ENCODE results near the gene DMXL1.
A peak's percentile ranks its signal among the peaks of the same experiment; 100 is the strongest.

The DMXL1 gene

DNA sequence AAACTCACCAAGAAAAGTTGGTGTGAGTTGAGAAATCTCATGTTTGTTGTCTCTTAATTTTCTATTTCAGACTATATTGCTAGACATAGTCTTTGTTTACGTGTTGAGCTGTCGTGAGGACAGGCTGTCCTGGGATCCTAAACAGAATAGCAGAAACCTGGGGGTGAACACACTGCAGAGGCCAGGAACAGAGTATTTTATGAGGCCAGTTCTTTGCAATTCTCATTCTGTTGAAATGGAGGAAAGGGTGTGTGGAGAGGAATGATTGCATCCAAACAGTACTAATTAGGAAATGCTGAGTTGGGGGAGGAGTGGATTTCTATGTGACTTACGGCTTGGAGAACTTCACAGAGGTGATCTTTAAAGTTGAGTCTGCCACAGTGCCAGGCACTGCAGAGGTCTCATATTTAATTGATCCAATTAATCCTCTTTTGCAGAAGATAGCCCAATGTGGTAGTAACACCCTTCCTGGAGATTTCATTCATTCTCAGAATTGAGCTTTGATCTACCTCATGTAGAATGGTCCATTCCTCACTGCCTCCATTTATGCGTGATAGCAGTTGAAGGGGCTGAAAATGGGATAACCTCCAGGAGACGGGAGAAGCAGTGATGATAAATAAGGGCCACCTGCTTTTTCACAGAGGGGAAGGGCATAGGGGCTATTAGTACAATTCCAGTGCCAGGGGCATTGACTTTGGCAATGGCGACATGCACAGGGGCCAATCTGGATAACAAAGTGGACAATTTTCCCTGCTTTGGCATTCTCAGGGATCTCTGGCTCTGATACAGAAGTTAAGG, 200.3 kb downstream of the DMXL1 start:
- no peaks in the 10 kb centered on the region for H3K9me3 Mint-ChIP-seq
- peaks cover 75% of the 10 kb centered on the region for H3K4me1 Mint-ChIP-seq (ENCODE audit: low read depth)
- H3K27ac Mint-ChIP-seq, result peak overlapping the region; percentile 82
- H3K4me3 Mint-ChIP-seq, result peak overlapping the region; percentile 84
- peaks cover 22% of the 10 kb centered on the region for H3K36me3 Mint-ChIP-seq (ENCODE audit: low read depth)
- H3K27me3 Mint-ChIP-seq (ENCODE audit: low read depth), result no peaks in the 10 kb centered on the region

DNA sequence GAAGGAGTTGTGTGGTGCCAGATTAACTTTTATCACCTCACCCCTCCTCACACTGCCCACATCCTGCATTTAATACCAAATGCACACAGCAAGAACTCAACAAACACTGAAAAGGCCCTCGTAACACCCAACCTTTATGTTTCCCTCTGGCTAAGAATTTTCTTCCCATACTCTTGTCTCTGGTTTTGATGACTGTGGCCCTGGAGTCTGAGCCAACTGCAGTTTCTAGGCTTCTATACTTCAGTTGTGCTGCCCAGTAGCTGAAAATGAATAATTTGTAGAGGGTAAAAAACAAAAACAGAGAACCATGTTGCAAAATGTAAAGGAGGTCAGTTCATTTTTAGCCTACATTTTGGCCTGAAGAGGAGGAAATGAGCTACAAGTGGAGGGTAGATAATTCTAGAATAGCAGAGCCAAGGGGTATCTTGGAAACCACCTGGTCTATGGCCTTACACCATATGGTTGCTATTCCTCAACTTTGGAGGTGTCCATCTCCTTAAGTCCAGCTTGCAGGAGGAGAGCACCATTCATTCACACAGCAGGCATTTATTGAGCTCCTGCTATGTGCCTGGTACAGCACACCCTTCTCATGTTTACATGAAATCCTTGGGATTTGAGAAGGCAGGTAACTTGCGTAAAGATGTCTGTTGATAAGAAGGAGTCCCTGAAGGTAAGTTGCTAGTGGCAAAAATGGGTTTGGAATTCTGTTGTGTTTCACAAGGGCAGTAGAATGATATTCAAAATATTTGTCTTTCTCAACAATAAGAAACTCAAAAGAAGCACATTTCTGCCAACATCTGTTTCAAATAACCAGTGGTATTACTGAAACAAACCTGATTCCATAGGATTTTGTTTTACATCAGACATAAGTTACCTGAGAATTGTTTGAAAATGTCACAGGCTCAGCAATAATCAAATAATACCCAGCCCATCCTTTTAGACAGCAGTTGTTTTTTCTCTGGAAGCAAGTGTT, 201.2 kb downstream of the DMXL1 start:
- peaks cover 78% of the 10 kb centered on the region for H3K4me1 Mint-ChIP-seq (ENCODE audit: low read depth)
- peak overlapping the region; percentile 84 for H3K4me3 Mint-ChIP-seq
- H3K27me3 Mint-ChIP-seq (ENCODE audit: low read depth), result no peaks in the 10 kb centered on the region
- no peaks in the 10 kb centered on the region for H3K9me3 Mint-ChIP-seq
- H3K27ac Mint-ChIP-seq, result peak overlapping the region; percentile 93
- peaks cover 21% of the 10 kb centered on the region for H3K36me3 Mint-ChIP-seq (ENCODE audit: low read depth)

DNA sequence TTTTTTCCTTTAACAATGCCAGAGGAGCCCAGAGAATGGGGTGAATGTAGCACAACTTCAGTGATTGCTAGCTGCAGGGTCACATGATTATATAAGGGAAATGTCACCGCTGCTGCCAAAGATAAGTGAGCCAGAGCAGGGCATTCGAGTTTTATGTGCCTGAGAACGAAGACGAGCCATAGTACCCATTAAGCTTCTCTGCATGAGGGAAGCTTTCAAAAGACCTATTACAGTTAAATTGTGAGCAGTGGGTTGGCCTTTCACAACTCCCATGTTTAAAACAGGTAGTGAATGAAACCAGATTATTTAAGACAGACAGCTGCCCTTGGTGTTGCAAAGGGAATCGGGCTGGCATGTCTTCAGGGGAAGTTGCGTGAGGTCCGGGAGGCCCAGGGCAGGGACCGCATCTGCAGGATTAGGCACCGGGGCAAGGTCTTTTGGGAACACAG, 202.5 kb downstream of the DMXL1 start:
- H3K27me3 Mint-ChIP-seq (ENCODE audit: low read depth), result no peaks in the 10 kb centered on the region
- peak overlapping the region; percentile 93 for H3K27ac Mint-ChIP-seq
- H3K9me3 Mint-ChIP-seq, result no peaks in the 10 kb centered on the region
- peaks cover 80% of the 10 kb centered on the region for H3K4me1 Mint-ChIP-seq (ENCODE audit: low read depth)
- peak overlapping the region; percentile 79 for H3K4me3 Mint-ChIP-seq
- H3K36me3 Mint-ChIP-seq (ENCODE audit: low read depth), result peaks cover 24% of the 10 kb centered on the region

DNA sequence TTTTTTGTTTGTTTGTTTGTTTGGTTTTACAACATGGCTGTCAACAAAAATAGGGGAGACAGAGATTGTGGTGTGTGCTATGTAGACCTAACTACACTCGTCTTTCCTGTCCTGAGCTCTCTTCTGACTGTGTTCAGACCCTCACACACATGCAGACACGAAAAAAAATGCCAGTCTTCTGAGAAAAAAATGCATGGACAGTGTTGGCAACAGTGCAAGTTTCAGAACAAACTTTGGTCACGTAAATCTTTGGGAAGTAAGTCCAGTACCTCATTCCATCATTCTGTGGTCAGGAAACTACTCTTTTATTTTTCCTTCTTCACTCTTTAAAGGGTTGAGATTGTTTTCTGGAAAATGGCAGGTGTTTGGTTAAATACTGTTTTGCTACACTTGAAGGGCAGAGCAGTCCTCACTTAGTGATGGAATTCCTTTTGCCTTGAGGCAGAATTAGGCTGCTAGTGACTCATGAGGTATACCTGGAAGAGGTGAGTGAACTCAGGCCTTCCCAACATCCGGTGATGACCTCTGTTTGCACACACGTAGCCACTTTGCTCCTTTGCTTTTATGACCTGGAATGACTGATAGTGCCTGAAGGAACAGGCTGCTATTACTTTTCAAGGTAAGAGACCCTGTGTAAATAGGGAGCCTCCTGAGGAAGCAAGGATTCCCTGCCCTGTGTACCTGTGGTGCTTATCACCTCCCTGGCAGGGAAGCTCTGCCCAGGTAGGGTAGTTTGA, 203.3 kb downstream of the DMXL1 start:
- H3K9me3 Mint-ChIP-seq, result no peaks in the 10 kb centered on the region
- peaks cover 88% of the 10 kb centered on the region for H3K4me1 Mint-ChIP-seq (ENCODE audit: low read depth)
- peak overlapping the region; percentile 93 for H3K27ac Mint-ChIP-seq
- H3K27me3 Mint-ChIP-seq (ENCODE audit: low read depth), result no peaks in the 10 kb centered on the region
- H3K36me3 Mint-ChIP-seq (ENCODE audit: low read depth), result peaks cover 23% of the 10 kb centered on the region
- H3K4me3 Mint-ChIP-seq, result peak overlapping the region; percentile 79

DNA sequence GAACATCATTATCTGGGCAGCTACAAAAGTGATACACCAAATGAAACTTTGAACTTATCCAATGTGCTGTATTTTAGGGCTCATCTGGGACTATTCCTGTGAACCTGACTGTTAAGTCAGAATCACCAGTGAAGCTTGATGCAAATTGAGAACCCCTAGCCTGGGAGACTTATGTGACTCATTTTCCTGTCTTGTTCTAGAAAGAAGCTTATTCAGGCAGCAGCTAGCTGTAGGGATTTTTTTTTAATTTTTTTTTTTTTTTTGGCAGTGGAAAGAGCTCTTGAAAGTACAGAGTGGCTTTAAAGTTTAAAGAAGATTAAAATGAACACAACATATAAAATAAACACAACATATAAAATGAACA, 203.9 kb downstream of the DMXL1 start:
- Mint-ChIP-seq H3K27me3 (ENCODE audit: low read depth) (no peaks in the 10 kb centered on the region), H3K9me3 (no peaks in the 10 kb centered on the region), H3K36me3 (ENCODE audit: low read depth) (peaks cover 20% of the 10 kb centered on the region), H3K4me3 (peak overlapping the region; percentile 79), H3K4me1 (ENCODE audit: low read depth) (peaks cover 89% of the 10 kb centered on the region), H3K27ac (peak overlapping the region; percentile 93)

DNA sequence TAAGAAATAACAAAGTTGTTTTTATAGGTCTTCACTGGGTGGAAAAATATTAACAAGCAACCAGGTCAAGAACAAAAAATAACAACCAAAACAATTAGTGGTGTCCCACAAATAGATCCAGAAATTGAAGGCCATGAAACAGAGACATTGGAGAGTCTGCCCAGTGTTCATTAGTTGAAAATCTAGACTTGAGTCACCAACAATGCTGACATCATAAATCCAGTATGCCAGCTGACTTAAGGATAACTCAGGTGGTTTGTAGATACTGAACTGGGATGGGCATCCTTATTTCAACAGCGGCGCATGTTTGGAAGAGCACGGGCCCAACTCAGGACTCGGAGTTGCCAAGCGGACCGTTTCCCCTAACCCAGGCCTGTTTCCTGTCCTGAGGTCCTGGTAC, 204.3 kb downstream of the DMXL1 start:
- H3K27me3 Mint-ChIP-seq (ENCODE audit: low read depth), result no peaks in the 10 kb centered on the region
- H3K36me3 Mint-ChIP-seq (ENCODE audit: low read depth), result peaks cover 17% of the 10 kb centered on the region
- peak overlapping the region; percentile 79 for H3K4me3 Mint-ChIP-seq

DNA sequence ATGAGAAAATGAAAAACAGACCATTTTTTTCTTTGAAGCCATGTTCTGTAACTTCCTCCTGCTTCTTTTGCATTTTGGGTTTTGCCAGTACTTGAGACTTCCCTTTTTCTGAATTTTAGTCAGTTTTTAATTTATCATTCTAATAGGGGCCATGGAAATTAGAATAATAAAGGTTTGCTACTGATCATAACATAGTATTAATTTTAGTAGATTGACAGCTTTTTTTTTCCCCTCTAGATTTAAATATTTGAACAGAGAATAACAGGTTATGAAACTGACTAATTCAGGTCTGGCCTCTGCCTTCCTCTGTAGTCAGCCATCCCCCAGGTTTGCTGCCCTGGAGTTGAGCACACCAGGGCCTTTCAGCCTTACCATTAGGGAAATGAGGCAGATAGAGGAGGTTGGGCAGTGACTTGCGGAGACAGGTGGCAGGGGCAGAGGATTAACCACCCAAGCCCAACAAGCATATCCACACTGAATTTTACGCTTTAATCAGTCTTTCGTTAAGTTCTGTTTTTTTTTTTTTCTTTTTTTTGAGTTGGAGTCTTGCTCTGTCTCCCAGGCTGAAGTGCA, 204.8 kb downstream of the DMXL1 start:
- peaks cover 19% of the 10 kb centered on the region for H3K36me3 Mint-ChIP-seq (ENCODE audit: low read depth)
- H3K4me3 Mint-ChIP-seq, result peak overlapping the region; percentile 79
- no peaks in the 10 kb centered on the region for H3K9me3 Mint-ChIP-seq
- H3K27ac Mint-ChIP-seq, result peak overlapping the region; percentile 93
- no peaks in the 10 kb centered on the region for H3K27me3 Mint-ChIP-seq (ENCODE audit: low read depth)
- peaks cover 88% of the 10 kb centered on the region for H3K4me1 Mint-ChIP-seq (ENCODE audit: low read depth)

More for the DNA sequence above, 204.3 kb downstream of the DMXL1 start:
- peak overlapping the region; percentile 93 for H3K27ac Mint-ChIP-seq
- H3K4me1 Mint-ChIP-seq (ENCODE audit: low read depth), result peaks cover 87% of the 10 kb centered on the region
- no peaks in the 10 kb centered on the region for H3K9me3 Mint-ChIP-seq

DNA sequence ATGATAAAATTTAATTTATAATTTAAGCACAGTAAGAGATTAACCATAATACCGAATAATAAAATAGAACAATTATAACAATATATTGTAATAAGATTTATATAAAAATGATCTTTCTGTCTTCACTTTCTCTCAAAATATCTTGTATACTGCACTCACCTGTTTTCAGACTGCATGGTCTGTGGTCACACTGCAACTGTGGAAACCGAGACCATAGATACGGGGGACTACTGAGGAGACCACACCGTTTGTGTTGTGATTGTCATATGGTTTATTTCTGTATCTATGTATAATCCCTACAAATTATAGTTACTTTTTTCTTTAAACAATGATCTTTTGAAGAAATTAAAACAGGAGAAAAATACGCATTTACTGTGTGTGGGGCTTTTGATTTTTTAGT, 206.1 kb downstream of the DMXL1 start:
- peak overlapping the region; percentile 93 for H3K27ac Mint-ChIP-seq
- peaks cover 87% of the 10 kb centered on the region for H3K4me1 Mint-ChIP-seq (ENCODE audit: low read depth)
- H3K27me3 Mint-ChIP-seq (ENCODE audit: low read depth), result no peaks in the 10 kb centered on the region
- no peaks in the 10 kb centered on the region for H3K9me3 Mint-ChIP-seq
- peaks cover 24% of the 10 kb centered on the region for H3K36me3 Mint-ChIP-seq (ENCODE audit: low read depth)
- H3K4me3 Mint-ChIP-seq, result no peak overlapping the region

DNA sequence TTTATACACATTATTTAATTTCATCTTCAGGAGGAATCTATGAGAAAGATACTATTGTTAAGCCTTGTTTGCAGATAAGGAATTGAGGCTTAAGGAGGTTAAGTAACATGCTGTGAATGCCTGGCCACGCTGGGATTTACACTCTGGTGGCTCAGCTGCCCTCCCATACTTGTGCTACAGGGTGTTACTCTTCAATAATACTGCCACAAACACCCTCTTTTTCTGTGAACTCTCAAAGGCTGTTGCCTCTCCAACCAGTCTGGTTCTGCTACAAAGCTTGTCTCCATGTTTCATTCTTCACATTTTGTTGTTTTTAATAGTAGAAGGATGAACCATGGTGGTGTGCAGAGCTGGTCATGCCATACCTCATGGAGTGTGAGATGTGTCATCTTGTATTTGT, 208.2 kb downstream of the DMXL1 start:
- no peaks in the 10 kb centered on the region for H3K27me3 Mint-ChIP-seq (ENCODE audit: low read depth)
- peaks cover 42% of the 10 kb centered on the region for H3K36me3 Mint-ChIP-seq (ENCODE audit: low read depth)
- H3K4me1 Mint-ChIP-seq (ENCODE audit: low read depth), result peaks cover 88% of the 10 kb centered on the region
- no peaks in the 10 kb centered on the region for H3K9me3 Mint-ChIP-seq
- H3K4me3 Mint-ChIP-seq, result no peak overlapping the region
- peak overlapping the region; percentile 93 for H3K27ac Mint-ChIP-seq

DNA sequence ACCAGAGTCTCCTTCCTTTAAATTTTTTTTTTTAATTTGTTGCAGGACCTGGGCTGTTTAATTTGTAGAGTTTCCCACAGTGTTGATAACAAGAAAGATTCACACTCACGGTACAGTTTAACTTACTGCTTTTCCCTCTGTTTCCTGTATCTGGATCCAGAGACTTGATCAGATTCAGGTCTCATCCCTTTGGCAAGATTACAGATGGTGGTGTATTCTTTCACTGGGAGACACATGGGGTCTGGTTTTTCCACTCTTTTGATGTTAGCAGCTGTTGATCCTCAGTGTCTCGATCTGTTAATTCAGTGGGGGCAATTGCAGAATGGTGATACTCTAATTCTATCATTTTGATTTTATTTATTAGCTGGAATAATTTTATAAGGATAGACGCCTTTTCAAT, 209.5 kb downstream of the DMXL1 start:
- H3K4me1 Mint-ChIP-seq (ENCODE audit: low read depth), result peaks cover 87% of the 10 kb centered on the region
- no peak overlapping the region for H3K27ac Mint-ChIP-seq
- peak overlapping the region; percentile 4 for H3K4me3 Mint-ChIP-seq
- H3K27me3 Mint-ChIP-seq (ENCODE audit: low read depth), result no peaks in the 10 kb centered on the region
- peaks cover 40% of the 10 kb centered on the region for H3K36me3 Mint-ChIP-seq (ENCODE audit: low read depth)
- no peaks in the 10 kb centered on the region for H3K9me3 Mint-ChIP-seq

DNA sequence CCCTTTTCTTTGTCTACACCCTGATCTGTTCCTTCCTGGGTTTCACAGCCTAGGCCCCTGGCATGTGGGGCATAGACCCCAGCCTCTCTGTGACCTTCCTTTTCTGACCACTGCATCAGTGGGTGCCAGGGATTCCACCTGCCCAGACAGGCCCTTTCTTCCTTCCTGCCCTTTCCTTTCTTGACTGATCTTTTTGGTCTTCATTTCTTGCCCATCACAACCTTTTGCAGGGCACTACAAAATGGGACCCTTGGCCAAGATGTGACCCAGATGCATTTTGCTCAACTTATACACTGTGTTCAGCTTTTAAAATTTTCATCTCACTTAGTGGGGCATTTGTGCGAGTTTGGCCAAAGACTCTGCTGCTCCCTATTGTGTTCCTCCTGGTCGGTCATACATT, 211.7 kb downstream of the DMXL1 start:
- H3K27ac Mint-ChIP-seq, result peak overlapping the region; percentile 38
- no peaks in the 10 kb centered on the region for H3K9me3 Mint-ChIP-seq
- peaks cover 90% of the 10 kb centered on the region for H3K4me1 Mint-ChIP-seq (ENCODE audit: low read depth)
- no peak overlapping the region for H3K4me3 Mint-ChIP-seq
- no peaks in the 10 kb centered on the region for H3K27me3 Mint-ChIP-seq (ENCODE audit: low read depth)
- H3K36me3 Mint-ChIP-seq (ENCODE audit: low read depth), result peaks cover 38% of the 10 kb centered on the region

DNA sequence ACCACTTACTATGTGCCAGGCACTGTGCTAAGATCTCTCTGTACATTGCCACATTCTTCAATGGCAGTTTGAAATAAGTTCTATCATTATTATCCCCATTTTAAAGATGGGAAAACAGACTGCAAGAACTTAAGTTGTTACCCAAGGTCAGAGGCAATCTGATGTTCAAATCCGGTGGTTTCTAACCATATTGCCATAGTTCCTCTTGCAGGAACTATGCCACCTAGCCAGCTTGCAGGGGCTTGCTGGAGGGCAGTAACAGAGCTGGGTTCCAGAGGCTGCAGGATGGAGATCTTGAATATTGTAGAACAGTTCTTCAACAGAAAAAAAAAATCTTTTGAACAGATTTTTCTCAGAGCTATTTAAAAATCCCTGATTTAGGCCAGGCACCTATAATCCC, 213.1 kb downstream of the DMXL1 start:
- Mint-ChIP-seq H3K4me1 (ENCODE audit: low read depth) (peaks cover 88% of the 10 kb centered on the region), H3K27ac (peak overlapping the region; percentile 76), H3K9me3 (no peaks in the 10 kb centered on the region), H3K27me3 (ENCODE audit: low read depth) (no peaks in the 10 kb centered on the region), H3K36me3 (ENCODE audit: low read depth) (peaks cover 37% of the 10 kb centered on the region), H3K4me3 (peak overlapping the region; percentile 60)

DNA sequence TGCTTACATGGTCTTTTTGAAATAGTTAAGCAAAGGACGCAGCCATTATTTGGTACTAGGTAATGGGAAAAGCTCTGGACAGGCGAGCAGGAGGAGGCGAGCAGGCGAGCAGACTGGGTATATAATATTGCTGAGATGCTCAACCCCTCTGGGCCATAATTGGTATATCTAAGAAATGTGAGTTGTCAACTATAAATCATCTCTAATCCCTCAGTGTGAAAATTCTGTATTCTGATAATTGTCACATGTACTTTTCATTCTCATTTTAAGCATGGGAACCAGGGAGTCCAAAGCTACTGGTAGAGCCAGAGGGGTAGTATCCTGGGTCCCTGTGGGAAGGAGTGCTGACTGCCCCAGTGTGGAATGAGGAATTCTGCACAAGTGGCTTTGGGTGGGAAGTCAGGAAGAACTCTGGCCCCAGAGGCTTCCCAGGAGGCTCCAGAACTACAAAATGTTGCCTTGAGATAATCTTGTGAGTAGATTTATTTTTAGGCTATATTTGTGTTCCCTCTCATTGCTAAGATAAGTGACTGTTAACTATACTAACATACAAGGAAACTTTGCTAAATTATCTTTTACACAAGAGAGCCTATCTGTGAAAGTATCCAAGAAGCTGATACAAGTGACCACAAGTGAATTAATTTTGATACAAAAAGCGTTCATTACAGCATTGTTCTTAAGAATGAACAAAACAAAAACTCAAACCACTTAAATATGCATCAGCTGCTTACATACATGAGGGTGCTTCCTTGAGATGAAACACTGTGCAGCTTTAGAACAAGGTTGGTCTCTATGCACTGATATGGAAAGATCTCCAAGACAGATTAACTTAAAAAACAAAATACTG, 214.4 kb downstream of the DMXL1 start:
- H3K4me1 Mint-ChIP-seq (ENCODE audit: low read depth), result peaks cover 94% of the 10 kb centered on the region
- H3K27me3 Mint-ChIP-seq (ENCODE audit: low read depth), result no peaks in the 10 kb centered on the region
- peaks cover 37% of the 10 kb centered on the region for H3K36me3 Mint-ChIP-seq (ENCODE audit: low read depth)
- peaks cover under 1% of the 10 kb centered on the region for H3K9me3 Mint-ChIP-seq
- peak overlapping the region; percentile 12 for H3K4me3 Mint-ChIP-seq
- H3K27ac Mint-ChIP-seq, result peak overlapping the region; percentile 56

All from T-helper 1 cell treated with Interleukin-12 subunit alpha and Interleukin-12 subunit beta and Interleukin-4 antibody, amounts not matched to agents 30 μg/mL and 1 μg/mL, for 36 hours (primary cell).